ENCODE results near the gene CDKN1C.

CDKN1C gene

GRCh38 chr11:2867722-2868505 lies 17.7 kb downstream of the CDKN1C start:
- Histone ChIP-seq H3K4me3 (peak overlapping the region; percentile 51), H3K27ac (no peak overlapping the region)
- no peak for DNase-seq (ENCODE audit: low spot score)
- TF ChIP-seq, protein P1, sequence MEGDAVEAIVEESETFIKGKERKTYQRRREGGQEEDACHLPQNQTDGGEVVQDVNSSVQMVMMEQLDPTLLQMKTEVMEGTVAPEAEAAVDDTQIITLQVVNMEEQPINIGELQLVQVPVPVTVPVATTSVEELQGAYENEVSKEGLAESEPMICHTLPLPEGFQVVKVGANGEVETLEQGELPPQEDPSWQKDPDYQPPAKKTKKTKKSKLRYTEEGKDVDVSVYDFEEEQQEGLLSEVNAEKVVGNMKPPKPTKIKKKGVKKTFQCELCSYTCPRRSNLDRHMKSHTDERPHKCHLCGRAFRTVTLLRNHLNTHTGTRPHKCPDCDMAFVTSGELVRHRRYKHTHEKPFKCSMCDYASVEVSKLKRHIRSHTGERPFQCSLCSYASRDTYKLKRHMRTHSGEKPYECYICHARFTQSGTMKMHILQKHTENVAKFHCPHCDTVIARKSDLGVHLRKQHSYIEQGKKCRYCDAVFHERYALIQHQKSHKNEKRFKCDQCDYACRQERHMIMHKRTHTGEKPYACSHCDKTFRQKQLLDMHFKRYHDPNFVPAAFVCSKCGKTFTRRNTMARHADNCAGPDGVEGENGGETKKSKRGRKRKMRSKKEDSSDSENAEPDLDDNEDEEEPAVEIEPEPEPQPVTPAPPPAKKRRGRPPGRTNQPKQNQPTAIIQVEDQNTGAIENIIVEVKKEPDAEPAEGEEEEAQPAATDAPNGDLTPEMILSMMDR (IDR thresholded peaks at IDR 0.05) = no peak

DNA sequence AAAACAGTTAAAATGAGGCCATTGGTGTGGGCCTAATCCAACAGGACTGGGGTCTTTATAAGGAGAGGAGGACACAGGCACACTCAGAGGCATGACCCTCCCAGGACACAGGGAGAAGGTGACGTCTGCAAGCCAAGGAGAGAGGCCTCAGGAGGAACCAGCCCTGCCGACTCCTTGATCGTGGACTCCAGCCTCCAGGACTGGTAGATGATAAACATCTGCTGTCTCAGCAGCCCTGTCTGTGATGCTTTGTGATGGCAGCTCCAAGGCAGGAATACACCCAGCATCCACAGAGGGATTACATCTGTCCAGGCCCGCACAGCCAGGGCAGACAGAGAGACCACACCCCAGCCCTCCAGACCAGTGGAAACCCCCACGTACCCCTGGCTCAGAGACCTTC lies 18.4 kb downstream of the CDKN1C start:
- TF ChIP-seq, protein P1 (IDR thresholded peaks at IDR 0.05) = no peak
- Histone ChIP-seq H3K27ac (no peak overlapping the region), H3K4me3 (no peak overlapping the region)
- no peak for DNase-seq (ENCODE audit: low spot score)

GRCh38 chr11:2865922-2866577 lies 19.5 kb downstream of the CDKN1C start:
- Histone ChIP-seq H3K27ac (no peak overlapping the region), H3K4me3 (no peak overlapping the region)
- no peak for DNase-seq (ENCODE audit: low spot score)
- TF ChIP-seq, protein P1 (IDR thresholded peaks at IDR 0.05) = no peak

DNA sequence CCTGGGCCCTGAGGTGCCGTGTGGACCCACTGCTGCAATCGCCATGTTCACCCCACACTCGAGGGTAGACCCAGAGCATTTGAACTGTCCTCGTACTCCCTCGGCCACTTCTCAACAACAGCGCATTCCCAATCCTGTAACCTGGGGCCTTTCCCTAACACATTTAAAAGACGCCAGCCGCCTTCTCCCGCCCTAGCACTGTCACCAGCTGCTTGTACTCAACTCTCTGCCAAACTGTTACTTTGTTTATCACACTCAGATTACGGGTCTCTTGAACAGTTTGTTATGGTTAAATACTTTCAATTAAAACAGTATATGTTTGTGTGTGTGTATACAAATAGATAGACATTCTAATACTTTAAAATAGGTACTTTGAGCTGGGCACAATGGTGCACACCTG lies 20.7 kb downstream of the CDKN1C start:
- TF ChIP-seq, protein P1 (IDR thresholded peaks at IDR 0.05) = no peak
- no peak overlapping the region for H3K27ac ChIP-seq
- H3K4me3 ChIP-seq = no peak overlapping the region
- no peak for DNase-seq (ENCODE audit: low spot score)

- peak overlapping the region; percentile 67 for H3K4me3 ChIP-seq
- no peak for DNase-seq (ENCODE audit: low spot score)
- no peak overlapping the region for H3K27ac ChIP-seq
- TF ChIP-seq, protein P1 (IDR thresholded peaks at IDR 0.05) = no peak
Observed at GRCh38 chr11:2863276-2863618, 22.3 kb downstream of the CDKN1C start.

DNA sequence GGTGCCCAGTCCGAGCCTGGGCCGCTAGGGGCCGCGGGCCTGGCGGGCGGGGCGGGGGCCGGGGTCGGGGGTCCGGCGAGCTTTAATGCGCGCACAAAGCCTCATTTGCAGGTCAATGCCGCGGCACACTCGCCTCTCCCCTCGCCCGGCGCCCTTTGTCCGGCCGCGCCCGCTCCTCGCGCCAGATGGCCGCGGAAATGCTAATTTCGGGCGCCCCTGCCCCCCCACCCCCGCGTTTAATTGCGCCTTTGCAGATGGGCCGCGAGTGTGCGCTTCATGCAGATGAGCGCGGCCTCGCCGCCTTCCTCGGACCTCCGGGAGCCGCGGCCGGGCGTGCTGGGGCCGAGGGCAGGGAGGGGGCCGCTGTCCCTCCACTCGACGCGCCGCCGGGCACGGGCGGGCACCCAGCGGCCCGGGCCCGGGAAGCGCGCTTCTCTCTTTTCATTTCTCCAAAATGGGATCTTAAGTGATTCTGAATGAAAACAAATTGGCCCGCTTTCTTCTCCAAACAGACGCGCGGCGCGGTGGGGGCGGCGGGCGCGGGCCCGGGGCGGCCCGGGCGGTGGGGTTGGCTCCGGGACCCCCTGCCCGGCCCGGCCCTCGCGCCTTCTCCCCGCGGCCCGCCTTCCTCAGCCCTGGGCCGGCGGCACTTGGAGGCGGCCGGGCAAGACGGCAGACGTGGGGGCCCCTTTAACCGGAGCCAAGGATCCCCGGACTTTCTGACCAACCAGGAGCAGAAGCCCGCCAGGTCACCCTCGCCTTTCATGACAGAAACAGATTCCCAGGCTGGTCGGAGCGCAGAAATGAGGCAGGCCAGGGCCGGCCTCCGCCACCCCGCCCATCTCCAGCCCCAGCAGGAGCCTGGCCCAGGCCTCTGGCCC lies 22.9 kb downstream of the CDKN1C start:
- H3K4me3 ChIP-seq = peak overlapping the region; percentile 67
- TF ChIP-seq, protein P1 (IDR thresholded peaks at IDR 0.05) = no peak
- DNase-seq (ENCODE audit: low spot score) = no peak

More for the DNA sequence above, 22.9 kb downstream of the CDKN1C start:
- H3K27ac ChIP-seq = no peak overlapping the region
